SK-N-SH (cell line): ENCODE results near the gene PECR. TPM values are rescaled to one million over a fixed set of nuclear protein-coding genes. Genes with fewer than 3 reads are reported as not detected.

Experiments
- CTCF ChIA-PET: fragments of 300-600, 350-600 bp; formaldehyde crosslinking; extraction: SDS; loops from one replicate; lab custom pipeline; 2021; lab: Yijun Ruan, JAX
- POLR2A ChIA-PET: fragments of 350-600 bp; sonication (Branson Sonifier 250); formaldehyde crosslinking; extraction: SDS; loops from one replicate; lab custom pipeline; 2020; ENCODE audit warnings: antibody characterized with exemption, inconsistent platforms; lab: Yijun Ruan, JAX
- DNase-seq: peaks from one replicate; pipeline ENCODE4 v3.0.0; 2012
- H2AFZ ChIP-seq: fragments of 200-600 bp; sonication (generic); 2 replicates; pipeline ENCODE4 v1.8.1; 2016; ENCODE audit warnings: antibody characterized with exemption, mild to moderate bottlenecking, low read depth
- H3F3A ChIP-seq: fragments of 200-600 bp; sonication (generic); replicated peaks from 2 replicates; pipeline ENCODE3; 2016; ENCODE audit warnings: antibody characterized with exemption, mild to moderate bottlenecking; ENCODE audit not compliant: insufficient read depth
- H3K27ac ChIP-seq, 2 experiments: fragments of 200-500 bp in 1 of 2; fragments of 200-600 bp in 1 of 2; sonication (Bioruptor generic) in 1 of 2; sonication (generic), shearing (Covaris generic) in 1 of 2; 2 replicates each; pipeline versions ENCODE4 v1.5.1 to v1.6.1; 2014 to 2016; ENCODE audit warnings: low read depth in 2 of 2, inconsistent platforms in 1 of 2, low read length in 1 of 2, mild to moderate bottlenecking in 1 of 2, mixed read lengths in 1 of 2
- H3K27me3 ChIP-seq: fragments of 200-600 bp; sonication (generic), shearing (Covaris generic); 2 replicates; pipeline ENCODE4 v1.6.1; 2016; ENCODE audit warnings: mixed run types; ENCODE audit not compliant: insufficient read depth
- H3K36me3 ChIP-seq, 2 experiments: fragments of 200-500 bp in 1 of 2; fragments of 200-600 bp in 1 of 2; sonication (Bioruptor generic) in 1 of 2; sonication (generic) in 1 of 2; replicated peaks in 1 of 2; 2 replicates each; pipeline versions ENCODE3 to v1.5.1; 2014 to 2016; ENCODE audit warnings: low read length in 1 of 2, mild to moderate bottlenecking in 1 of 2; ENCODE audit not compliant: insufficient read depth in 2 of 2, control insufficient read depth in 1 of 2
- H3K4me1 ChIP-seq, 2 experiments: fragments of 200-500 bp in 1 of 2; fragments of 200-600 bp in 1 of 2; sonication (Bioruptor generic) in 1 of 2; sonication (generic), shearing (Covaris generic) in 1 of 2; 2 replicates each; pipeline versions ENCODE4 v1.5.1 to v1.6.1; 2014 to 2016; ENCODE audit warnings: low read depth in 1 of 2, low read length in 1 of 2, mixed run types in 1 of 2; ENCODE audit not compliant: insufficient read depth in 2 of 2, control insufficient read depth in 1 of 2
- H3K4me2 ChIP-seq: fragments of 200-600 bp; sonication (generic), shearing (Covaris generic); 2 replicates; pipeline ENCODE4 v1.6.1; 2017; ENCODE audit warnings: mixed run types
- H3K4me3 ChIP-seq, 2 experiments: fragments of 200-500 bp in 1 of 2; fragments of 200-600 bp in 1 of 2; sonication (Bioruptor generic) in 1 of 2; sonication (generic), shearing (Covaris generic) in 1 of 2; 2 replicates each; pipeline versions ENCODE4 v1.5.1 to v1.8.1; 2014 to 2016; ENCODE audit warnings: low read depth in 2 of 2, inconsistent platforms in 1 of 2, low read length in 1 of 2, mild to moderate bottlenecking in 1 of 2, mixed read lengths in 1 of 2, moderate library complexity in 1 of 2
- H3K79me2 ChIP-seq: fragments of 200-600 bp; sonication (generic); 2 replicates; pipeline ENCODE4 v1.8.1; 2017; ENCODE audit warnings: mild to moderate bottlenecking; ENCODE audit not compliant: insufficient read depth
- H3K9ac ChIP-seq: fragments of 200-600 bp; sonication (generic); 2 replicates; pipeline ENCODE4 v1.6.1; 2017; ENCODE audit warnings: mixed run types
- H3K9me2 ChIP-seq: fragments of 200-600 bp; sonication (generic); 2 replicates; pipeline ENCODE4 v1.6.1; 2017; ENCODE audit warnings: mixed run types
- H3K9me3 ChIP-seq: fragments of 200-600 bp; sonication (generic); 2 replicates; pipeline ENCODE4 v1.6.1; 2017; ENCODE audit warnings: mixed run types, mild to moderate bottlenecking, moderate library complexity
- H4K20me1 ChIP-seq: fragments of 200-600 bp; sonication (generic); 2 replicates; pipeline ENCODE4 v1.6.1; 2017; ENCODE audit warnings: mild to moderate bottlenecking, mixed run types; ENCODE audit not compliant: insufficient read depth
- CTCF ChIP-seq: fragments of 200-600 bp; sonication (generic); IDR thresholded peaks from 2 replicates; pipeline ENCODE4 v1.6.1; 2017; ENCODE audit warnings: antibody characterized with exemption, mild to moderate bottlenecking, moderate library complexity
- FOSL2 ChIP-seq: IDR thresholded peaks from 2 replicates; pipeline ENCODE4 v1.4.0; 2012; ENCODE audit warnings: low read depth, mild to moderate bottlenecking, moderate library complexity, borderline replicate concordance
- GABPA ChIP-seq: IDR thresholded peaks from 2 replicates; pipeline ENCODE4 v1.4.0; 2012; ENCODE audit warnings: low read depth, mild to moderate bottlenecking
- GATA2 ChIP-seq: sonication (generic); formaldehyde crosslinking; IDR thresholded peaks from 2 replicates; pipeline ENCODE4 v1.5.0; 2020; ENCODE audit warnings: mild to moderate bottlenecking, missing genetic modification reagents
- JUND ChIP-seq: IDR thresholded peaks from 2 replicates; pipeline ENCODE4 v1.4.0; 2012
- MAX ChIP-seq: IDR thresholded peaks from 2 replicates; pipeline ENCODE4 v1.4.0; 2012; ENCODE audit warnings: low read depth
- SIN3A ChIP-seq: IDR thresholded peaks from 2 replicates; pipeline ENCODE4 v1.6.1; 2012; ENCODE audit warnings: low read depth, mild to moderate bottlenecking, low read length, moderate library complexity, borderline replicate concordance
- ZBTB33 ChIP-seq: IDR thresholded peaks from 2 replicates; pipeline ENCODE4 v1.4.0; 2012; ENCODE audit warnings: low read depth, borderline replicate concordance
- WGBS: methylation state at CpG from one replicate; pipeline ENCODE4 v1.1.6; 2017; ENCODE audit warnings: low lambda C conversion rate; 5-methylcytosine and 5-hydroxymethylcytosine counted together
- polyA plus RNA-seq, 3 experiments: library from polyadenylated mRNA; depleted of rRNA; stranded (reverse); fragments of >200 nt; gene quantifications; 2 replicates each; pipeline ENCODE4 v1.2.3, GENCODE V29; 2012

PECR gene
- polyA plus RNA-seq, 1 of the 3 experiments (the other 2 are of a cell fraction), result 18.6 TPM

GRCh38 chr2:216078776-216079175 lies 2.8 kb downstream of the PECR start:
- H3K4me3 ChIP-seq, result no peak overlapping the region
- CTCF ChIA-PET, result no interaction called here

More at GRCh38 chr2:216078776-216079175, 2.8 kb downstream of the PECR start:
- H4K20me1 ChIP-seq, result no peaks in the 10 kb centered on the region
- no peaks in the 10 kb centered on the region for H3K9me2 ChIP-seq
- no peak overlapping the region for H2AFZ ChIP-seq
- DNase-seq, result no peak
- peaks cover 12% of the 10 kb centered on the region for H3K79me2 ChIP-seq
- H3F3A ChIP-seq, result peaks cover 9% of the 10 kb centered on the region
- no peak overlapping the region for H3K4me2 ChIP-seq
- WGBS, result 82% methylated on average over 1 of the region's 1 CpG
- H3K27me3 ChIP-seq, result no peaks in the 10 kb centered on the region
- POLR2A ChIA-PET, result no interaction called here
- H3K36me3 ChIP-seq, result no peaks in the 10 kb centered on the region
- H3K27ac ChIP-seq, result no peak overlapping the region
- H3K9ac ChIP-seq, result no peak overlapping the region
- H3K9me3 ChIP-seq, result no peaks in the 10 kb centered on the region
- H3K4me1 ChIP-seq, result peaks cover 0 to 13% of the 10 kb centered on the region in 2 experiments; a peak in 3 of 4 replicates
- no peak for TF ChIP-seq GATA2 (CRISPR knock-in tag)
- TF ChIP-seq CTCF, result no peak
- TF ChIP-seq SIN3A, result no peak
- TF ChIP-seq FOSL2, result no peak
- no peak for TF ChIP-seq ZBTB33
- TF ChIP-seq GABPA, result no peak
- TF ChIP-seq JUND, result no peak
- TF ChIP-seq MAX, result no peak
